Fibroblast of gingiva (primary cell): Measurements from ENCODE around the gene SLC24A3.
"Not testable (repeated sequence)": the region's sequence is repeated elsewhere in the genome, so short reads cannot be mapped to it uniquely, and the experiment has no call there.

ENCODE experiments used
- DNase-seq: peaks from one replicate; pipeline ENCODE4 v3.0.0-alpha.2; 2011; ENCODE audit warnings: low read depth

SLC24A3 gene

GRCh38 chr20:19631410-19631809 is 419.0 kb downstream of the SLC24A3 start:
- no peak for DNase-seq

- DNase-seq, result no peak
Observed at GRCh38 chr20:19633985-19634384, 421.5 kb downstream of the SLC24A3 start.

- not testable (repeated sequence) for DNase-seq
Observed at GRCh38 chr20:19639471-19640045, 427.1 kb downstream of the SLC24A3 start.

GRCh38 chr20:19642860-19643259 is 430.4 kb downstream of the SLC24A3 start:
- DNase-seq, result no peak

GRCh38 chr20:19644085-19644484 is 431.6 kb downstream of the SLC24A3 start:
- no peak for DNase-seq

GRCh38 chr20:19646963-19647362 is 434.5 kb downstream of the SLC24A3 start:
- DNase-seq, result no peak

- DNase-seq, result no peak
Observed at GRCh38 chr20:19648024-19648423, 435.6 kb downstream of the SLC24A3 start.

GRCh38 chr20:19649041-19649440 is 436.6 kb downstream of the SLC24A3 start:
- no peak for DNase-seq

- DNase-seq, result no peak
Observed at GRCh38 chr20:19652591-19653026, 440.2 kb downstream of the SLC24A3 start.

- DNase-seq, result no peak
Observed at GRCh38 chr20:19653327-19653726, 440.9 kb downstream of the SLC24A3 start.

GRCh38 chr20:19654921-19655320 is 442.5 kb downstream of the SLC24A3 start:
- no peak for DNase-seq

- no peak for DNase-seq
Observed at GRCh38 chr20:19658137-19658536, 445.7 kb downstream of the SLC24A3 start.

GRCh38 chr20:19659448-19659847 is 447.0 kb downstream of the SLC24A3 start:
- no peak for DNase-seq

GRCh38 chr20:19660808-19661378 is 448.5 kb downstream of the SLC24A3 start:
- DNase-seq, result no peak

- DNase-seq, result peak; percentile 61
Observed at GRCh38 chr20:19661717-19662636, 449.5 kb downstream of the SLC24A3 start.

- no peak for DNase-seq
Observed at GRCh38 chr20:19662637-19662995, 450.2 kb downstream of the SLC24A3 start.

- DNase-seq, result no peak
Observed at GRCh38 chr20:19668418-19668817, 456.0 kb downstream of the SLC24A3 start.

GRCh38 chr20:19670829-19671228 is 458.4 kb downstream of the SLC24A3 start:
- DNase-seq, result no peak

- no peak for DNase-seq
Observed at GRCh38 chr20:19671374-19671773, 458.9 kb downstream of the SLC24A3 start.

GRCh38 chr20:19672498-19672897 is 460.1 kb downstream of the SLC24A3 start:
- DNase-seq, result no peak

GRCh38 chr20:19673575-19673974 is 461.1 kb downstream of the SLC24A3 start:
- DNase-seq, result no peak

- DNase-seq, result no peak
Observed at GRCh38 chr20:19676202-19676601, 463.8 kb downstream of the SLC24A3 start.

- no peak for DNase-seq
Observed at GRCh38 chr20:19677336-19677735, 464.9 kb downstream of the SLC24A3 start.
